Measurements from ENCODE around the gene C1QTNF6.
"Not testable (repeated sequence)": the region's sequence is repeated elsewhere in the genome, so short reads cannot be mapped to it uniquely, and the experiment has no call there.

Gene C1QTNF6

DNA sequence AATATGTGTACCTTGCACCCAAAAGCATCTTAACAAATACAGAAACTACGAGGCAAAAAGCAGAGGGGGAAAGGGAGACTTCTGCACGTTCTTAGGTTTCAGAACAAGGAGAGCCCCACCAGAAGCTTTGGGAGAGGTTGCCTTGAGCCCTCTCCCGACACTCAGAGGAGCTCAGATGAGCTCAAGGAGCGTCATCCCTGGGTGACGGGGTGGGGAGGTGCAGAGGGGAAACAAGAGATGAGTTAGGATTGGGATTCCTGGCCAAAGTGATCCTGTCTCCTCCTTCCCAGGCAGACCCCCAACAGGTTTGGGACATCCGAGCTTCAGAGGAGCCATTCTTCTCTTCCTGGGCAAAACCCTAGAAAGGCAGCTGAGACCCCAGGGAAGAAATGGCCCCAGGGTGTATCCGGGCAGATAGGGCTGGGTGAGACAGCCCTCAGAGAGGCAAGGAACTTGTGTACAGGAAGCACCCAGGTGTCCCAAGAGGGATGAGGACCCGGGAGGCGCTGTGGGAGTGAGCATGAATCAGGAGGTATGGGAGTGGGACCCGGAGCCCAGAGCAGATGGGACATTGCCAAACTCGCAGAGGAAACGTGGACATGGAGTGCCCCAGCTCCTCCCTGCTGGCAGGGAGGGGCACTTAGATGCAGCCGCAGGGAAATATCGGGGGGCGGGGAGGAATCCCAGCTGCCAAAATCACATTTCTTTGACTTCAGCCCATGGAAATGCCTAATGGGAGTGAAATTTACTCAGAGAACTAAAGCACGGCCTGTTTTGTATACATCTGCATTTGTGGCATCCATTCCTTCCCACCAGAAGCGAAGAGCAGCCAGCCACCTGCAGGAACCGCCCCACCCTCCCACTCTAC, 12.4 kb downstream of the C1QTNF6 start:
- DNase-seq, result no peak

DNA sequence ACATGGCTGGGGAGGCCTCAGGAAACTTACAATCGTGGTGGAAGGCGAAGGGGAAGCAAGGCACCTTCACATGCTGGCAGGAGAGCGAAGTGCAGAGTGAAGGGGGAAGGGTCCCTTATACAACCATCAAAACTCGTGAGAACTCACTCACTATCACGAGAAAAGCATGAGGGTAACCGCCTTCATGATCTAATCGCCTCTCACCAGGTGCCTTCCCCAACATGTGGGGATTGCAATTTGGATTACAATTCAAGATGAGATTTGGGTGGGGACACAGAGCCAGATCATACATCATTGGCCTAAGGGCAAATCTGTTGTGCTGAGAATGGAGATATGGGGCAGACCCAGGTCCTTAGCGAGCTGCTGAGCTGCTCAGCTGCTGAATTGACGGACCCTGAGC, 13.1 kb downstream of the C1QTNF6 start:
- DNase-seq, result no peak

DNA sequence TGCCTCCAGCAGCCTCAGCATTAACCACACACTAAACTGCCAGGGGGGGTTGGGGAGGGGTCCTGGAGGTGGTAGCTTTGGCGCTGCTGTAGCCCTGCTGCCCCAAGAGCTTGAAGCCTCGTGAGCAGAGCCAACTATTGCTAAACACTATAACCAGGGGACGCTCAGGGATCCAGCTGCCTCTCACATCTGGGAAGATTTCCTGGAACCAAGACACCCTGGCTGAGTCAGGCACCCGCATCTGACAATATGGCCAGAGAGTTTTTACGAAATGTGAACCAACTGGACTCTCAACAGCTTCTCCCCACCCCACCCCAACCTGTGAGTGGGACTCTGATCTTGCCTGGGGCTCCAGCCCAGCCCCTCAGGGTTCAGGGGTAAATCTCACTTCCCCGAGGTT, 14.3 kb downstream of the C1QTNF6 start:
- no peak for DNase-seq

DNA sequence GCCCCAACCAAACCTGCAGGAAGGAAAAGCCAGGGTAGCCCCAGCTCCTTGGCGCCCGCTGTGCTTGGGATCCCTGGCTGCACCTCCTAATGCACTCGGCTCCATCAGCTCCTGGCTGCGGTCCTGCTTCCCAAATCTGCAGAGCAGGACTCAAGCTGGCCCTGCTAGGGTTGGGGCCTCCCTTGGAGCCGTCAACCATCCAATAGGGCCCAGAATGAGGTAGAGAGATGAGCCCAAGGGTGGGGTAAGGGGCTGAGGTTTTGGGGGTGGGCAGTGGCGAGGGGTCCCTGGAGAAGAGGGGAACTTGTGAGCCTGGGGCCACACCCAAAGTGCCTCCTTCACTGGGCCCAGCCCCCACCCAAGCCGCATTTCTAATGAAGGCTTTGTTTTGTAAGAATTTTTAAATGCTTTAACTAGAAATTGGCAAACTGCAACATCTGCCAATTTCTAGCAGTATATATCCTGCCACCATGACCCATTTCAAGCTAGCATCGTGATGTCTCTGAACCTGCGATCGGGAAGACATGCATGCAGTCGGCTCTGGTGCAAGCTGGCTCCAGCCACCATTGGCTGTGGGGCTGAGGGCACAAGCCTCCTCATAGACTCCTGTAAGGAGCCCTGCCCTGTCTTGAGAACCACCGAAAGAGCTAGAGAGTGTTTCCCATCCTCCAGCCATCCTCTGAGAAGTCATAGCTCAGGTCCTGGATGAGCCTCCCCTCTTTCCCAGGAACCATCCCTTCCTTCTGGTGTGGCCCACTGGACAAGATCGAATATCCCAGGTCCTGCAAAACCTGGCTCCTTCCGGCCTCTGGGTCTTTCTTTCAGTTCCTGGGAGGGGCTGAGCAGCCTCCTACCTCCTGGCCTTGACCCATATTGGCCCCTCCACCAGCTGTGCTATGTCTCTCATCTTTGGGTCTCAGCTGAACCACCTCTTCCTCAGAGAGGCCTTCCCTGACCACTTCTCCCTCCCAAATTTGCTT, 15.5 kb downstream of the C1QTNF6 start:
- no peak for DNase-seq

DNA sequence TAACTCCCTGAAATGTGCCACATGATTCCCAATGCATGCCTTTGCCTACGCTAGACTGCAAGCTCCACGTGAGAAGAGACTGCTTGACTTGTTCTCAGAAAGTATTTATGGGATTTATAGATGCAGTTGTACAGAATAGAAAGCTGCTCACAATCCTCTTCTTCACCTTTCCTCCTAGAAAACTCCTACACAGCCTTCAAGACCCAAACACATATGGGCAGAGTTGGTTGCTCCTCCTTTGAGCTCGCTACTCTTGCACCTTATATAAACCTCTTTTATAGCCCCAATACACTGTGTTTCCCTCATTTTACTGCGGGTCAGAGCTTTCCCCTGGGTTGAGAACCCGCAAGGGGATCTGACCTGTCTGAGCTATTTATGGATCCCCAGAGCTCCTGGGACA, 16.4 kb downstream of the C1QTNF6 start:
- DNase-seq, result no peak

DNA sequence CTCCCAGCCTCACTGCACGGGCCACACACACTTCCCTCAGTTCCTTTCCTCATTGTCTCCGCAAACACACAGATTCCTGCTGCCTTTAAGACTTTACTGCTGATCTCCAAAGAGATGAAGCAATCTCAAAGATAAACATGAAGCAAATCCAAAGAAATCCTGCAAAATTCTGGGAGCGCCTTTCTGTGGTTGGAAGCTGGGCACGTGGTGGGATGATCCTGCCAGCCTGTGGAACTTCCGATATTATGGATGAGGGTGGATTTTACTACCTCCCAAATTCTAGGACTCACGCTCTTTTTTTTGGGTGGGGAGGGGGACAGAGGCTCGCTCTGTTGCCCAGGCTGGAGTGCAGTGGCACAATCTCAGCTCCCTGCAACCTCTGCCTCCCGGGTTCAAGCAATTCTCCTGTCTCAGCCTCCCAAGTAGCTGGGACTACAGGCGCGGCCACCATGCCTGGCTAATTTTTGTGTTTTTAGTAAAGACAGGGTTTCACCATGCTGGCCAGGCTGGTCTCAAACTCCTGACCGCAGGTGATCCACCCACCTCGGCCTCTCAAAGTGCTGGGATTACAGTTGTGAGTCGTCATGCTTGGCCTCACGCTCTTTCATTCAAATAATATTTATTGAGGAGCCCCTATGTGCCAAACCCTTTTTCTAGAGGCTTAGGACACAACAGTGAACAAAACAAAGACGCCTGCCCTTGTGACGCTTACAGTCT, 17.2 kb downstream of the C1QTNF6 start:
- DNase-seq, result not testable (repeated sequence)

DNA sequence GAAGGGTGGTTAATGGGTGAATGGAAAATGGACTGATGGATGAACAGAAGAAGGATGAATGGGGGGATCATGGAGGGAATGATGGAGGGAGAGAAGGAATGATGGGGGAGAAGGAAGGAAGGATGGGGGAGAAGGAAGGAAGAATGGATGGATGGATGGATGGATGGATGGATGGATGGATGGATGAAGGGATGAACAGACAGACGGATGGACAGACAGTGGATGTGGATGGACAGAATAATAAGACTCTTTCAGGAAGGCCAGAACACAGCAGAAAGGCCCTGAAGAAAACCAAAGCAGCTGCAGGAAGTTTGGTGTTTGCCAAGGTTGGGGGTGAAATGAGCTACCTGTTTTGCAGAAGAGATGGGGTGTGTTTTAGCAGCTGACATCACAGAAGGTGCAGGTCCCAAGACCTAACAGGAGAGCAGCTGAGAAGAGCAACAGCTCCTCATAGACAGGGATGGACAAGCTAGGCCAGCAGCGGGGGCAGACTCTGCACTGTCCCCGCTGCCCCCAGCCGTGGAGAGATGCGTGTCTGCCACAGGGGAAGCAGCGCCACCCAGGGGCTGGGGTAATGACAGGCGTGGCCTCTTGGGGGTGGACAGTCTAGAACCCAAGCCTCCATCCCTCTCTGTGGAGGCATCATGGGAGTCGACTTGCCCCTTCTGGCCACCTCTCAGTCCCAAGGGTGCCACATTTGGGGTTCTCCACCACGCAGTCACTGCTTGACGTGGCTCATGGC, 17.9 kb downstream of the C1QTNF6 start:
- no peak for DNase-seq

DNA sequence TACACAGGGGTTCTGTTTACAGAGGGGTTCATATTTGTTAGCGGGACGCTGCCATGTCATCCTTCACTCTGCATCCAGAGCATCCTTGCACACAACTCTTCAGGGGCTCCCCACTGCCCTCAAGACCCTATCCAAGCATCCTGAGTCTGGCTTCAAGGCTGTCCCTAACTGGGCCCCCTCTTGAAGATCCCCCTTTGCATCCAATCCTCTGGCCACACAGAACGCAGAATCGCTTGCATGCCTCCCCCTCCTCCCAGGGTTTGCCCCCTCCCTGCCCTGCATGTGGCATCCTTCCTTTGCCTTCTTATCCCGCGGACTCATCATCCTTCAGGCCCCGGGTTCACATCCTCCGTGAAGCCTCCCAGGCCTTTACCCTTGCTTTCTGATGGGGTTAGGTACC, 18.6 kb downstream of the C1QTNF6 start:
- DNase-seq, result no peak

DNA sequence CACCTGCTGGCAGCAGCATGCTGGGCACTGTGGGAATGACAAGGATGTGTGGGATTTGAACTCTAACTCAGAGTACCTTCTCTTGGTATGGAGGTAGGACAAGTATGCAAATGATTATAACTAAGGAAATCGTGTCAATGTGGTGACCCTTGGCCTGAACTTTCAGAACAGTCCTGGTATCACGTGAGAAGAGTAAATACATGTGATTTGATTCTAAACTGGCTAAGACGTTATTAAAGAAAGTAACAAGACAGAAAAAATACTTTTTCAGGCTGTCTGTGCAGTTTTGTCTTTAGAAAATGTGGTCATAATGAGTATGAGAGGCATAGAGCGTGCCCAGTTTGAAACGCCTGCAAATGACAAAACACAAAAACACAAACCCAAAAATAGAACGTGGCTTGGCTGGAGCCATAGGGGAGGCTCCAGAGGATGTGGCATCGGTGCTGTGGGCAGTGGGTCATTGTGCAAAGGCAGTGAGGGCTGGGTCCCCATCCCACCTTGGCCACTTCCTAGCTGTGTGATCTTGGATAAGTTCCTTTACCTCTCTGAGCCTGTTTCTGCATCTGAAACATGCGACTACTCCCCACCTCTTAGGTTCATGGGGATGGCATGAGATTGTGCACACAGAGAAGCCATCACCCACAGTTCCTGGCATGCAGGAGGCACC, 19.9 kb downstream of the C1QTNF6 start:
- no peak for DNase-seq

DNA sequence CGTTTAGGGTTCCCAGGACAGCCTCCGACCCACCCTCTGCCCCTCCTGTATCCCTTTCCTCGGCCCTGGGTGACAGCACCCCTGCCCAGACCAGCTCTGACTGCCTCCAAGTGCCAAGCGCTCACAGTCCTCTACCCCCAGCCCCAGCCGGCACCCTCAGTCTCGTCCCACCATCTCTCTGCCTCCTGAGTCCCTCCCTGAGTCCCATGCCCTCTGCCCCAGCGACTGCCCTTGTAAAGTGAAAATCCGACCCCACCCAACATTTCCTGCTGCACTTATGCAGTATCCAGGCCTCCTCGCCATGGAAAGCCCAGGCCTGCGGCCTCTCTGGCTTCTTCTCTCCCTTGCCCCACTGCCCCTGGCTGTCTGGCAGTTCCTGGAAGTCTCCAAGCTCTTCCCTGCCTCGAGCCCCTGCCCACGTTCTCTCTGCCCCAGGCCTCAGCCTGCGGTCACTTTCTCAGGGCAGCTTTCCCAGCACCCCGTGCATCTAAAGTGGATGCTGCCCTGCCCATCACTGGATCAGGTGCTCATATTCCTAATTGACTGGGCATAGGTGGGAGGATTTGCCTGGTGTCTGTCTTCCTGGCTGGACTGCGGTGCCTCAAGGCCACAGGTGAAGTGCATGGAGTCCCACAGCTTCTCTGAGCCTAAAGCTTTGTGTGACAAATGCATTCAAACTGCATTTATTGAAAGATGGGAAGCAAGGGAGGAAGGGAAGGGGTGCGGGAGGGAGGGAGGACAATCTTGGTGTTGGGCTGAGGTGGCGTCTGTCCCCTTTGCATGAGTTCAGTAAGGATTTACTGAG, 20.7 kb downstream of the C1QTNF6 start:
- no peak for DNase-seq

DNA sequence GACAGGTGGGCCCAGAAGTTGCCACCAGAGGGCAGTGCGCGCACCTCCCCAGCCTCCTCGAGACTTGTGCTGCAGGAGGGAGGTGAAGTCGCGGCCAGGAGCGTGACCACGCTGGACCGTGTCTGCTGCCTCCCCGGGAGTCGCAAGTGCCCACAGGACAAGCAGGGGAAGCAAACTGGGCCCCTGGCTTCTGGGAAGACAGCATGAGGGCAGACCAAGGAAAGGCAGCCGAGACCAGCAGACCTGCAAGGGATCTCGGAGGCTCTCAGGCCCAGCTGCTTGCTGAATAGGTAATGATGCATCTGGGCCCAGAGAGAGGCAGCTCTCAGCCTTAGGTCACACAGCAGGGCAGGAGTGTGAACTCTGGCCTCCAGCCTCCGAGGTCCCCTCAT, 21.4 kb downstream of the C1QTNF6 start:
- peak; percentile 92 to 93 for DNase-seq

DNA sequence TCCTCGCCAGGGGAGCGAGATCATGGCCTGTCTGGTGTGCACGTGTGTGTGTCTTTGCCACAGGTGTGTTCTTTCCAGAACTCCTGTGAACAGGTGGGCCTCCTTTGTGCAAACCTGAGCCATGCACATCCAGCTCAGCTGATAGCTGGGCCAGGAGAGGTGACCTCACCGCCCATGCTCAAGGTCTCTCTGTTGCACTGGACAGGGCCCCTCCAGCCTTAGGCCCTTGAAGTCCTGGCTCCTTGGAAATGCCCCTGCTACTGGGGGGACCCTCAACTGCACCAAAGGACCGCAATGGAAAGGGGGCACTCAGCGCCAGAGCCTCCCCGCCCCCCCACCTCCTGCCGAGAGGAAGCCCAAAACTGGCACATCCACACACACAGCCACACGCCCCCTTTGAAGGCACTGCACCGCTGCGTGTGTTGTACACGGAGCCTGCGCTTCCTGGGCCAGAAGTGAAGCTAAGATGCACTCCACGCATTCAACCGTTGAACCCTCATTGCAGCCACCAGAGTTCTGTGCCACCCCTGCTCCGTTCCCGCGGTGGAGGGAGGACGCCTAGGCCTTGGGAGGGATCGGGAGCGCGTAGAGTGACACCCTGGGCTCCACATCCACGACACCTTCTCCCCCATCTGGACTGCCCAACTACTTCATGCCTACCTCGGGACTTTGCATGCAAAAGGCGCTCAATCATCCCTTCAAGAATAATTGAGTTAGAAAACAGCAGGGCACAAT, 21.9 kb downstream of the C1QTNF6 start:
- DNase-seq, result no peak

DNA sequence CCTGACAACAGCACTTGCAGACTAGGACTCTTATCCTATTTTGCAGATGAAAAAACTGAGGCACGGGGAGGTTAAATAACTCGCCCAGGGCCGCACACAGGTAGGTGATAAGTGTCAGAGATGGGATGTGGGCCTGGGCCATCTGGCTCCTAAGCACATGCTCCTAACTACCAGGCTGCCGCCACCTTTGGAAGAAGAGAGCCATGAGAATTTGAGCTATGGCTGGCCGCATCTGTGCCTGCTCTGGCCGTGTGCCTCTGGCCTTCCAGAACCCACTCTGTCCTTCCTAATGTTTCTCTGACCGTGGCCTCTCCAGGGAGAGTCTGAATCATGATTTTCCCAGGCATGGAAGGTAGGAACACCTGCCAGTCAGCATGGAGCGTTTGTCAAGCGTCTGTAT, 23.0 kb downstream of the C1QTNF6 start:
- DNase-seq, result no peak

DNA sequence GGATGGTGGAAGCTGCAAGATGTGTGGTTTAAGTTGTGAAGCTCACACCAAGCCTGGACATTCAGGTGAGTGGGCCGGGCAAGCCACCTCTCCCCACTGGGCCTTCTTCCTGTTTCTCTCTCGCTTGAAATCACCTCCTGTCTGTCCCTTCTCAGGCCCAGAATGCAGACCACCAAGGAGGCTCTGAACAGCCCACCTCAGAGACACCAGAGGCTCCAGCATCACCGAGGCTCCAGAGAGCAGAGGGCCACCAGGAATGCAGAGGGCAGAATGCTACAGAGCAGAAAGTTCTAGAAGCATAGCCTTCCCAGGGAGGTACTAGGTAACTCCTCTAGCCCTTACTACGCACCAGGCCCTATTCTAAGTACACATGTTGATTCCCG, 23.6 kb downstream of the C1QTNF6 start:
- no peak for DNase-seq

DNA sequence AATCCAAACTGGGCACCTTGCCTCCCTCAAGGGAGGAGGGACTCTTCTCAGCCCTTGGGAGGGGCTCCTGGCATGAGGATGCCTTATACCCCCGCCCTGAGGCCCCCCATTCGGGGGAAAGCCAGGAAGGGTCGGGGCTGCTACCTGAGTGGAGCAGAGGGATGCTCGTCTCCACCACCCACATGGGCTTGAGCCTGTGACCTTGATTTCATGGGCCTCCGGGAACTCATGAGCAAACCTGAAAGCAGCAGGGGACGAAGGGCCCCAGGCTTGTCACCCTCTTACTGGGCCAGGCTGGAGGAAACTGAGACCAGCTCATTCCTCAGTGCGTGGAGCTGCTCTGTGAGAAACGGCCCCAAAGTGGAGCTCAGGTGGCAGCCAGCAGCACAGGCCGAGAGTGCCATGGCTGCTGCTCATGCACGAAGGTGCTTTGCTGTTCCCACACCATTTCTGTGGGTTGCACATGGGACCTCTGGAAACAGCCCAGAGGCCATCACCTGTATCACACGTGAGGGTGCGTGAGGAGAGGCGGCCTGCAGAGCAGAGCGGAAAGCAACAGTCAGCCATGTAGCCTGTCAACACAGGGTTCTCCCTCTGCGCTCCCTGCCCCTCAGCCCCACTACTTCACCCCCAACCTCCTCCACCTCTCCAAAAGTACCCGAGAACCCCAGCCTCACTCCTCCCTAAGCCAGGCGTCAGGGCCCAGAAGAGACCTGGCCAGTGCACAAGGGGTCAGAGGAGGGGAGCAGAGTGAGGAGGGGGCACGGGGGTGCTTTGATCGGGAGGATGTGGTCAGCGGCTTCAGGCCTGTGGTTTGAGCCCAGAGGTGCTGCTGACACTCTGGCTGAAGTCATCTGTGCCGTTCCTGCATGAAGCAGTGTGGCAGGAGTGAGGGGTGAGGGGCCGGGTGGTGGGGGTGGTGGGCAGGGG, 24.2 kb downstream of the C1QTNF6 start:
- peak; percentile 83 to 89 for DNase-seq

DNA sequence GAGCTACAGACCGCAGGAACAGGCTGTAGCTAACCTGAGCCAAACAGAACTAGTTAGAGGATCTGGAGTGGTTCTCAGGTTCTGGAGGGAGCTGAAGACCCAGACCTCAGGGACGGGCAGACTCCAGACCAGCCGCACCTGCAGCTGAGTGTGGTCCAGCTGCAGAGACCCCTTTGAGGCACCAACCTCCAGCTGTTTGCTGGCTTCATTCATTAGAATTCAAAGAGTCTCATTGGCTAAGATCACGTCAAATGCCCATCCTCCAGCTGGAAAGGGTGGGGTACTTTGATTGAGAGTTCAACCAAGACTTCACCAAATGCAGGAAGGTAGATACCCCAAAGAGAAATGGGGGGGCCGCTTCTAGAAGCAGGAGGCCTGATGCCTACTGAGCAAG, 25.0 kb downstream of the C1QTNF6 start:
- no peak for DNase-seq

DNA sequence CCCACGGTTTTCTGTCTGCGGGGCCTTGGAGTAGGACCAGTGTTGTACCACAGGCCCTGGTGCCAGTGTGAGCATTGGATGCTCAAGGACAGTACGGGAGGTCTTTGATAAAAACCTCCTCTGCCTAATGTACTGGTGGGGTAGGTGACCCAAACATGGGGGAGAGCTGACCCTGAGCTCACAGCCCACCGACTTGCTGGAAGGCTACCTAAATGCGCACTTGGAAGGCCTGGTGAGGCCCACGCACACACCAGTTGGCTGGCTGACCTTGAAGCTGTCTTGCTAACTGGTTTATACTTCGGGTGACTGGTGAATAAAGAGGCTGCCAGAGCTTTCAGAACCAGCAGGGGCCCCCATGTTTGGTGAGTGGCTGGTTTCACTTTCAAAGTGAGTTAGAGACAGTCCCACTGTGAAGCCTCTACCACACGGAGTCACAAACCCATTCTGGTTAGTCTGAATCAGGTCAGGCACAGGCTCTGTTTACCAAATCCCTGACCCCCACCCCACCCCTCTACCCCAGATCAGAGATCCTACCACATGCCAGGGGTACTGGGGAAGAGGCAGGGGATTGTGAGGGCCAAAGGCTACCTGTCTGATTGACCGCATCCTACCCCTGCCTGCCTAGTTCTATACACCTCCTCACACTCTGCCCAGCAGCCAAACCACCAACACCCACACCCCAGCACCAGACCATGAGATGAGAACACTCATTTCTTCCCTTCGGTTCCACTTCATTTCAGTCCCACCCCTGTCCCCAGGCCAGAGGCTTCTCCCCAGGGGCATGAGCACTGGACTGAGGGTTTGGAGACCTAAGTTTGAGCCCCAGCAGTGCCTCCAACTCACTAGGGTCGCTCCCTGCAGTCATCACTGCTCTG, 25.6 kb downstream of the C1QTNF6 start:
- peak; percentile 76 to 85 for DNase-seq

DNA sequence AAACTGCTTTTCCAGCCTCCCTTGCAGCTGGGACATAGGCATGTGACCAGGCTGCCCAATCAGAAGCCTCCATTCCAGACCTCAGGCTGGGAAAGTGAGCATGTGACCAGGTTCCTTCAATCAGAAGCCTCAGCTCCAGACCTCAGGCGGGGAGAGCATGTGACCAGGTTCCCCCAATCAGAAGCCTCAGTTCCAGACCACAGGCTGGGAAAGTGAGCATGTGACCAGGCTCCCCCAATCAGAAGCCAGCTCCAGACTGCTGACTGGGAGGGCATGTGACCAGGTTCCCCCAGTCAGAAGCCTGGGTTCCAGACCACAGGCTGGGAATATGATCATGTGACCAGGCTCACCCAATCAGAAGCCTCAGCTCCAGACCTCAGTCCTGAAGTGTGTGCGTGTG, 26.6 kb downstream of the C1QTNF6 start:
- peak; percentile 43 to 50 for DNase-seq

Measured in activated CD4-positive, alpha-beta T cell treated with anti-CD3 and anti-CD28 coated beads, Interleukin-2, amount 50 U/mL, for 48 hours (primary cell).